Prostate gland (tissue), 2 donors: ENCODE data around the gene MYCL. TPM values are rescaled to one million over a fixed set of nuclear protein-coding genes. Genes with fewer than 3 reads are reported as not detected.

Experiments used
- DNase-seq: peaks from one replicate; pipeline ENCODE4 v3.0.0-alpha.2; 2019; ENCODE audit warnings: low spot score
- H3K27ac ChIP-seq, 2 donors: fragments of 200-600 bp; sonication (generic); 2 replicates each; pipeline ENCODE4 v1.5.1; 2017 to 2019
- H3K27me3 ChIP-seq: fragments of 200-600 bp; sonication (generic); replicated peaks from 2 replicates; pipeline ENCODE4 v1.5.1; 2019; ENCODE audit not compliant: insufficient read depth
- H3K36me3 ChIP-seq, 2 donors: fragments of 200-600 bp; sonication (generic); 1 replicate in 1 of 2; 2 replicates in 1 of 2; pipeline versions ENCODE4 v1.5.1 to v1.8.1; 2017 to 2019
- H3K4me1 ChIP-seq: fragments of 200-600 bp; sonication (generic); replicated peaks from 2 replicates; pipeline ENCODE4 v1.5.1; 2019
- H3K4me3 ChIP-seq, 2 donors: fragments of 200-600 bp; sonication (generic); 2 replicates each; pipeline ENCODE4 v1.5.1; 2017 to 2019
- H3K9me3 ChIP-seq: fragments of 200-600 bp; sonication (generic); 2 replicates; pipeline ENCODE4 v1.5.1; 2017
- POLR2A ChIP-seq: fragments of 450-650 bp; IDR thresholded peaks from one replicate; pipeline ENCODE4 v1.6.1; 2016; ENCODE audit warnings: antibody characterized with exemption, mild to moderate bottlenecking
- POLR2AphosphoS5 ChIP-seq: sonication (generic); formaldehyde crosslinking; IDR thresholded peaks from one replicate; pipeline ENCODE4 v1.6.1; 2017; ENCODE audit warnings: antibody characterized with exemption
- WGBS: methylation state at CpG from one replicate; pipeline ENCODE4 v1.1.5; 2018; 5-methylcytosine and 5-hydroxymethylcytosine counted together
- intact Hi-C: fragments of 100-400 bp; cut with DNase I; formaldehyde crosslinking; loops from one replicate; pipeline ENCODE4 v1.14.2; 2022
- total RNA-seq, 2 donors: library from RNA; depleted of rRNA; stranded (reverse); fragments of >200 nt; gene quantifications; one replicate each; pipeline ENCODE4 v1.1.0, GENCODE V29; 2016
- TF ChIP-seq, protein P1 (sequence below), 4 experiments: fragments of 200-600 bp in 2 of 4; fragments of 450-650 bp in 2 of 4; sonication (generic) in 2 of 4; IDR thresholded peaks; 1 replicate in 3 of 4; 2 replicates in 1 of 4; pipeline ENCODE4 v1.5.1; 2016 to 2019; ENCODE audit warnings: antibody characterized with exemption in 4 of 4, mild to moderate bottlenecking in 2 of 4, moderate library complexity in 2 of 4

MYCL gene
- total RNA-seq, 2 donors from 2014 or later, result 14.5 to 19.7 TPM

DNA sequence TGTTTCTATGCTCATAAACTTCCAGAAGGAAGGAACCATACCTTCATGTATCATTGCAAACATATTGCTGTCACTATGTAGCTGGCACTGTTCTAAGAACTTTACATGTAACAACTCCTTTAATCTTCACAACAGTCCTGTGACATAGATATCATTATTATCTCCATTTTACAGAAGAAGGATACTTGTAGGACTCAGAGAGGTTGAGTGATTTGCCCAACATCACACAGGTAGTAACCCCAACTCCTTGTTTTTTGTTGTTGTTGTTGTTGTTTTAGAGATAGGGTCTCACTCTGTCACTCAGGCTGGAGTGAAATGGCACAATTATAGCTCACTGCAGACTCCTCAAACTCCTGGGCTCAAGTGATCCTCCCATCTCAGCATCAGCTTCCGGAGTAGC, 10.8 kb downstream of the MYCL start:
- 84% methylated on average over 1 of the region's 1 CpG for WGBS
- H3K4me3 ChIP-seq, result no peak overlapping the region
- H3K27ac ChIP-seq, result no peak overlapping the region
- no peak for DNase-seq
- H3K27me3 ChIP-seq, result no peaks in the 10 kb centered on the region
- TF ChIP-seq, protein P1, sequence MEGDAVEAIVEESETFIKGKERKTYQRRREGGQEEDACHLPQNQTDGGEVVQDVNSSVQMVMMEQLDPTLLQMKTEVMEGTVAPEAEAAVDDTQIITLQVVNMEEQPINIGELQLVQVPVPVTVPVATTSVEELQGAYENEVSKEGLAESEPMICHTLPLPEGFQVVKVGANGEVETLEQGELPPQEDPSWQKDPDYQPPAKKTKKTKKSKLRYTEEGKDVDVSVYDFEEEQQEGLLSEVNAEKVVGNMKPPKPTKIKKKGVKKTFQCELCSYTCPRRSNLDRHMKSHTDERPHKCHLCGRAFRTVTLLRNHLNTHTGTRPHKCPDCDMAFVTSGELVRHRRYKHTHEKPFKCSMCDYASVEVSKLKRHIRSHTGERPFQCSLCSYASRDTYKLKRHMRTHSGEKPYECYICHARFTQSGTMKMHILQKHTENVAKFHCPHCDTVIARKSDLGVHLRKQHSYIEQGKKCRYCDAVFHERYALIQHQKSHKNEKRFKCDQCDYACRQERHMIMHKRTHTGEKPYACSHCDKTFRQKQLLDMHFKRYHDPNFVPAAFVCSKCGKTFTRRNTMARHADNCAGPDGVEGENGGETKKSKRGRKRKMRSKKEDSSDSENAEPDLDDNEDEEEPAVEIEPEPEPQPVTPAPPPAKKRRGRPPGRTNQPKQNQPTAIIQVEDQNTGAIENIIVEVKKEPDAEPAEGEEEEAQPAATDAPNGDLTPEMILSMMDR (IDR thresholded peaks at IDR 0.05), result no peak
- TF ChIP-seq POLR2A, result no peak
- no peak for TF ChIP-seq POLR2AphosphoS5
- intact Hi-C loops, result no loop called here
- no peaks in the 10 kb centered on the region for H3K36me3 ChIP-seq
- no peaks in the 10 kb centered on the region for H3K9me3 ChIP-seq
- no peaks in the 10 kb centered on the region for H3K4me1 ChIP-seq

DNA sequence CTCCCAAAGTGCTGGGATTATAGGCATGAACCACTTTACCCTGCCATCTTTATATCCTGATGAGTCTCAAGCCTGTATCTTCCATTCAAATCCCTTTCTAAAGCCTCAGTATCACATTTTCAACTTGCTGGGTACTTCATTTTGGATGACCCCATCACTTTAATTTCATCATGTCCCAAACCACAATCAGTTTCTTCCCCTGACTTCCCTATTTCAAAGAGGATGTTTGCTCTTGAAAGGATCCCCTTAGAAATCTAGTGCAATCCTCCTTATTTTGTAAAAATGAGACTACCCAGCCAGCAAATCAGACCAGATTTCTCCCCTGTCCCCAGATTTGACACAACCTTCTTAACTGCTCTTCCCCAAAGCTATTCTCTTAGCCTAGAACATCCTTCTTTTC, 11.4 kb downstream of the MYCL start:
- TF ChIP-seq POLR2A, result no peak
- TF ChIP-seq, protein P1 (IDR thresholded peaks at IDR 0.05), result no peak
- no peak for TF ChIP-seq POLR2AphosphoS5
- H3K27ac ChIP-seq, result no peak overlapping the region
- DNase-seq, result no peak

DNA sequence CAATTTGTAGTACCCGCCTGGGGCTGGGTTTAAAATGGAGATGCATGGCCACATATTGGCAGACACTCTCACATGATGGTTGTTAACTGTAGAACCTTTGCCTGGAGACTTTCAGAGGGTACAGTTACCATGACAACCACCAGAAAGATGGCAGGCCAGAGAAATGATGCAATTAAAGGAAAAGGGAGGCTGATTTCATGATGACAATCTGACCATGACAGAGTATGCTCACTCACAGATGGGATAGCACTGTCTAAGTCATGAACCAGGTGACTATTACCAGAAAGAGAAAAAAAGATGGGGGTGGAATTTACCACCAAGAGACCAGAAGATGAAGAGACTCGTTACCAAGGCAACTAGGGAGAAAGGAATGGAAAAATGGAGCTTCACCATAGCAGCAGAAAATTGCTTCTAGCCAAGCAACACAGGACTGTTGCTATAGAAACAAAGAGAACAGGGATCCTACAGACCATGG, 14.9 kb downstream of the MYCL start:
- intact Hi-C loops, result no loop called here
- TF ChIP-seq POLR2AphosphoS5 (no peak), POLR2A (no peak)
- TF ChIP-seq, protein P1 (IDR thresholded peaks at IDR 0.05), result no peak
- Histone ChIP-seq H3K4me3 (no peak overlapping the region), H3K4me1 (peaks cover 6% of the 10 kb centered on the region), H3K36me3 (no peaks in the 10 kb centered on the region), H3K27me3 (no peaks in the 10 kb centered on the region), H3K9me3 (no peaks in the 10 kb centered on the region), H3K27ac (no peak overlapping the region)
- 92% methylated on average over 2 of the region's 2 CpGs for WGBS
- no peak for DNase-seq

More for the DNA sequence above, 11.4 kb downstream of the MYCL start:
- H3K4me3 ChIP-seq, result no peak overlapping the region
- intact Hi-C loops, result no loop called here
- H3K27me3 ChIP-seq, result no peaks in the 10 kb centered on the region
- H3K9me3 ChIP-seq, result no peaks in the 10 kb centered on the region
- H3K36me3 ChIP-seq, result no peaks in the 10 kb centered on the region
- H3K4me1 ChIP-seq, result no peaks in the 10 kb centered on the region

DNA sequence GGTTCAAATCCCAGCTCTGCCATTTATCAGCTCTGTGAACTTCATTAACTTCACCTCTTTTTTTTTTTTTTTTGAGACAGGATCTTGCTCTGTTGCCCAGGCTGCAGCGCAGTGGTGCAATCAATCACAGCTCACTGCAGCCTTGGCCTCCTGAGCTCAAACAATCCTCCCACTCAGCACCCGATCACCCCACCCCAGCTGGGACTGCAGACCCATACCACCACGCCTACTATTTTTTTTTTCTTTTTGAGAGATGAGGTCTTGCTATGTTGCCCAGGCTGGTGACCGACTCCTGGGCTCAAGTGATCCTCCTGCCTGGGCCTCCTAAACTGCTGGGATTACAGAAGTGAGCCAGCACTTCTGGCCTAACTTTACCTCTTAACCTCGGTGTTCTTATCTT, 16.2 kb downstream of the MYCL start:
- intact Hi-C loops, result no loop called here
- H3K27me3 ChIP-seq, result no peaks in the 10 kb centered on the region
- DNase-seq, result no peak
- H3K4me1 ChIP-seq, result peaks cover 7% of the 10 kb centered on the region
- H3K9me3 ChIP-seq, result no peaks in the 10 kb centered on the region
- no peak for TF ChIP-seq POLR2AphosphoS5
- no peak for TF ChIP-seq POLR2A
- TF ChIP-seq, protein P1 (IDR thresholded peaks at IDR 0.05), result no peak
- no peak overlapping the region for H3K4me3 ChIP-seq
- no peak overlapping the region for H3K27ac ChIP-seq
- H3K36me3 ChIP-seq, result no peaks in the 10 kb centered on the region
- WGBS, result 93% methylated on average over 5 of the region's 5 CpGs

DNA sequence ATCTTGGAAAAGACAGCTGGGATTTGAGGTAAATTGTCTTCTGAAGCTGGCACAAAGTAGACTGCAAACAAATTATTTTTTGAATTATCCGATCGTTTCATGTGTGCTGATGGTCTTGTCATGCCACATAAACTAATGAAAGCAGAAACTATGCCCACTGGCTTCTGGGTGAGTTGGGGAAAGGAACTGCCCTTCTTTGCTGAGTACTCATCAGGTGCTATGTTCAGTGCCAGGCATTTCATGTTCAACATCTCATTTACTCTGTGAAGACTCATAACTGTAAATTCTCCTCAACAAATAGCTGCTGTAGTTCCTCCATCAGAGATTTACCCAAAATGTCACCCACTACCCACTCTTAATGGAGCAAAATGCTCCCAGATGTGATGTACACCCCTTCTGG, 19.6 kb downstream of the MYCL start:
- 32% methylated on average over 2 of the region's 2 CpGs for WGBS
- intact Hi-C loops, result no loop called here
- Histone ChIP-seq H3K27ac (peak overlapping the region in 1 of 2 donors; percentile 1), H3K4me3 (peak overlapping the region; percentile 71 to 80), H3K27me3 (no peaks in the 10 kb centered on the region), H3K4me1 (peaks cover 16% of the 10 kb centered on the region), H3K9me3 (no peaks in the 10 kb centered on the region), H3K36me3 (no peaks in the 10 kb centered on the region)
- no peak for TF ChIP-seq POLR2AphosphoS5
- TF ChIP-seq POLR2A, result no peak
- TF ChIP-seq, protein P1 (IDR thresholded peaks at IDR 0.05), result no peak
- DNase-seq, result no peak
